Measurements from ENCODE around the gene DROSHA.
A peak's percentile ranks its signal among the peaks of the same experiment; 100 is the strongest.
"Not testable (repeated sequence)": the region's sequence is repeated elsewhere in the genome, so short reads cannot be mapped to it uniquely, and the experiment has no call there.

The DROSHA gene

GRCh38 chr5:31531888-31532547 lies at the start of gene DROSHA, which contains the start of gene C5orf22:
DROSHA (minus strand) TSS chr5:31532093; CDS start chr5:31529059, 3,034 bp downstream.
C5orf22 (plus strand) TSS chr5:31532301; CDS start chr5:31532393, 92 bp downstream.
- DNase-seq, result peak; percentile 98

DNA sequence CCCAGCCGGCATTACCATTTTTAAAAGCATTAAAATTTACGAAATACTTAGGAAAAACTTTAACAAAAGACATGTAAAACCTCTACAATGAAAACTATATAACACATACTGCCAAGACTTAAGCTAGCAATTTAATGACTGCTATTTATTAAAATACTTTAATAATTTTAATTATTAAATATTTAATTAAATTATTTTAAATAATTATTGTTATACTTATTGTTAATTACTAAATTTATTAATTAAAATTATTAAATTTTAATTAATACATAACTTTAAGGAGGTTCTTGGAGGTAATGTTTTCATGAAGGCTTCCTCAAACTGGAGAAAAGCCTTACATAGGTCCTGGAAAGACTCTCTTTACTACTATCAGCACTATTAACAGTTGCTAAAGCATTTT lies 47.7 kb upstream of the DROSHA start:
- DNase-seq, result no peak

DNA sequence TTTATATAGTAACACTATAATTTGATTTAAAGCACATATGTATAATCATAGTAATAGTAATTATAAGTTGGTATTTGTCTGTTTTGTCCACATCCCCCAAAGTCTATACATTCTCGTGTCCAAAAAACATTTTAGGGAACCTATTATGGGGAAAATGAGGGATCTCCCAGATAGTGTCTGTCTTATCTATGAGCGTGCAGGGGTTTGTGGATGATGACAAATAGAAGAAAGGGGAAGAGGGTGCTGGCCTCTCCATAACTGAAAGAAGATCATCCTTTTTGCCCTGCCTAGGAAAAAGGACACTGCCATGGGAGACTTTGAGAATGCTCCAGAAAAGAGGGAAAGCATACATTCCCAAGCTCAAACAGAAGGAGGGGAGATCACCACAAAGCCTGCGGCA lies 45.5 kb upstream of the DROSHA start:
- DNase-seq, result no peak

DNA sequence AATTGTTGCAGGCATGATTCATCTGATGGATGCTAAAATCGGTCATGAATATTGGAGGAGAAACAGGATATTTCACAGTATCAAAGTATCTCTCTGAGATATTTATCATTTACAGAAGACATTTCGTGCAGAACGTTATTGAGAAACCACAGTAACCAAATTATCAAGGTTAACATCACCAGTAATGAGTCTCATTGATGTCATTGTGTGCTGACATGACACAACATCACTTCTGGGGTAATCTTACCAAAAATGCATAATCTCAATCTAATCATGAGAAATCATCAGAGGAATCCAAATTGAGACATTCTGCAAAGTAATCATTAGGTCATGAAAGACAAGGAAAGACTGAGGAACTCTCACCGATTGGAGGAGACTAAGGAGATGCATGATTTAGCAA lies 42.9 kb upstream of the DROSHA start:
- DNase-seq, result no peak

DNA sequence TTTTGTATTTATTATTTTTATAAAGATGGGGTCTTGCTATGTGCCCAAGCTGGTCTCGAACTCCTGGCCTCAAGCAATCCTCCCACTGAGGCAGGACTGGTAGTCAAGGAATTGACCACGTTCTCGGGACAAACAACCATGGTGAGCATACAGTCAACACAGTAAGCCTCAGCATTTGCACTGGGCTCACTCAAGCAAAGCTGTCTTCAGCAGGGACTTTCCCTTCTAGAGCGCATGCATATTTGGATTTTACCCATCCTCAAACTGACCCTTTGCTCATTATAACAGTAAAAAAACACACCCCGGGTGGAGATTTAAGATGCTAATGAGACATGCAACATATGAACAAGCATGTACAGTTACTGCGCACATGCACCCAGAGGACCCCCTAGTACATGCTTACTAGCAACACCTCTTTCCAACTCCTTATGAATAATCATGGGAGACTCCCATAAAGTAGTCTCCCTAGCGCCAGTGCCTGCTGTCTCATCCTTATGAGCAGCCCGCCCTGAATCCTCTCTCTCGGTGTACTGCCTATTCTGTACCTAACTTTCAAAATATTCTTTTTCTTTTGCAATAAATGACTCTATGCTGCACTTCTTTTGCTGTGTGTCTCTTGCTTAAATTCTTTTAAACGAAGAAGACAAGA lies 41.7 kb upstream of the DROSHA start:
- no peak for DNase-seq

DNA sequence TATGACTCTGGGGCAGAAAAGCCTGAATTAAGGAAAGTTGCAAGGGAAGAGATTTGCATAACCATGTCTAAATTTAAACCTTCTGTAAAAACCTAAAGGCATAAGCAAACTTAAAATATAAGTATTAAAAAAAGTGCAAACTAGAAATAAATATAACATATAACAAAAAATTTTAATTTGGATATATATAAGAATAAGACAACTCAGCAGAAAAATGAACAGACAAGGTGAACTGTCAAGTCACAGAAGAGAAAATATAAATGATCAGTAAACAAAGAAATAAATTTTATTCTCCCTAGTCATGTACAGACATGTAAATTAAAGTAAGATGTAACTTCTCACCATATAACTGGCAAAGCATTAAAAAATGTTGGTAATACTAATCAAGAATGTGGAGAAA lies 37.2 kb upstream of the DROSHA start:
- no peak for DNase-seq

GRCh38 chr5:31568302-31568835 lies 36.5 kb upstream of the DROSHA start:
- DNase-seq, result no peak

GRCh38 chr5:31566362-31566761 lies 34.5 kb upstream of the DROSHA start:
- DNase-seq, result not testable (repeated sequence)

DNA sequence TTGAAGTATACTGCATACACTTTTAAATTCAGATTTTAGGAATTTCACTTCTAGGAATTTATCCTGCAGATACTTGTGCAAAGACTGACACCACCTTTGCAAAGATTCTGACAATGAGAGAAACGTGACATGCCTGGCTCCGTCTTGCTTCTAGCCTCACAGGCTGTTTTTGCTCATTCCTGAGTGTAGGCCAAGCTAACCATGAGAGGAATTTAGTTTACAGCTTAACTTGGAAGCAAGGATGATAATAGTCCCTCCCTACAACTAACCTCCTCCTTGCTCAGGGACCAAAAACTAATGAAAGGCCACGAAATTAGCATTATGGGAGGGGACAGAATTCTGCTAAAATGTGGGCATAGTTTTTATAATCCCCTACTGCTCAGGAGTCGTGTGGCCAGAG lies 31.3 kb upstream of the DROSHA start:
- DNase-seq, result no peak

DNA sequence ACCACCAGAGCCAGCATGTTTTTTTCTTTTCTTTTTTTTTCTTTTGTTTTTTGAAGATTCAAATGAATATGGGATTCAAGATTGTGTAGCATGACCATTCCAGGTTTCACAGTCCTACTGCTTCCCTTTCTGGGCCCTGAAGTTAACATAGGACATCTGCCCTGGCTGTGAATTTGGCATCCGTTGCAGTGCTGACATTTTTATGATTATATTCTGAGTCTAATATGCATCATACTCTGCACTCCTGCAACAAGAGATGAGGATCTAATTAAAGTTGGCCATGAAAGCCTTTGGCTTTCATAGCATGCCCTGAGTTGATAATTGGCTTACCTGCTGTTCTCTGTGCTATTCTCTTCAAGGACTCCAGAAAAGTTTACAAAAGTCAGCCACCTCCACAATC lies 30.1 kb upstream of the DROSHA start:
- DNase-seq, result no peak

DNA sequence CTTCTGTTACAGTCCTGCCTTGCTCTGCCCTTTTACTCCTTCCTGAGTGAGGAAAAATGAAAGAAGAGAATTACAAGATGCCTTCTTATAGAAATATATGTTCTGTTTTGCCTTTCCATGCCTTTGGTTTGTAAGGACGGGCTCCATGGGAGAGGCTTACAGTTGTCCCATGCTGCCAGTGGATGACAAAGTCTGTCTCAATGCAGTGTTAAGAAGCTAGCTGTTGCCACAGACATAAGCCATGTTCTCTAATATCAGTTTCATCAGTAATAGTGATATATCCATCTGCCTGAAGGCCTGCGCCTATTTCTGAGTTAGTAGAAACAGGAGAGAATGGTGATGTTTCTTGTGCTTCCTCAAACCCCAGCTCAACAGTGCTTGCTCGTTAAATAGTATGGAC lies 28.0 kb upstream of the DROSHA start:
- DNase-seq, result no peak

DNA sequence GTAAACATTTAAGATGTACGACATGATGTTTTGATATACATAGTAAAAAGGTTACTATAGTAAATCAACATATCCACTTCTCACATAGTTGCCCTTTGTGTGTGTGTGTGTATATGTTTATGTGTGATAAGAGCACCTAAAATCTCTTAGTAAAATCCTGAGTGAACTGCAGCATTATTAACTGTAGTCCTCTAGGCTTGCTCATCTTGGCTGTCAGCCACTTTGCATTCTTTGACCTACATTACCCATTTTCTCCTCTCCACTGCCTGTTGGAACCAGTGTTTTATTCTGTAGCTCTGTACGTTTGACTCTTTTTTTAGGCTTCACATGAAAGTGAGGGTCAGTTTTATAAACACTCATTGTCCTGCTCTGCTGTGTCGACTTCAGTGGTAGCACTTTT lies 24.6 kb upstream of the DROSHA start:
- no peak for DNase-seq

DNA sequence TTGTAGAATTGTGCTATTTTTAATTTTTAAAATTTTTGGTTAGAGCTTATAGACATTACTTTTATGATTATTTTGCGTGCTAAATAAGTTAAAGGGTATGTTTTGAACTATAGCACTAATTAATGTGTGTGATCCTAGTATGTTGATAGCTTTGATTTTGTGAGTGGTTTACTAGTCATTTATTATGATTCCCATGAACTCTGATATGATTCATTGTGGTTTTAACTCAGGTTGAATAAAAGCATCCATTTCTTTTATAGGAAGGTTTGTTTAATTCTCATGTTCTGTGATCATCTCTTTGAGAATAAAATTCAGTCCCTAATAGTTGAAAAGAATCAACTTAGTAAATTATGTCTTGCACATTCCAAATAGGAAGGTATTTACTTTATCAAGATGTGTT lies 22.7 kb upstream of the DROSHA start:
- DNase-seq, result no peak

DNA sequence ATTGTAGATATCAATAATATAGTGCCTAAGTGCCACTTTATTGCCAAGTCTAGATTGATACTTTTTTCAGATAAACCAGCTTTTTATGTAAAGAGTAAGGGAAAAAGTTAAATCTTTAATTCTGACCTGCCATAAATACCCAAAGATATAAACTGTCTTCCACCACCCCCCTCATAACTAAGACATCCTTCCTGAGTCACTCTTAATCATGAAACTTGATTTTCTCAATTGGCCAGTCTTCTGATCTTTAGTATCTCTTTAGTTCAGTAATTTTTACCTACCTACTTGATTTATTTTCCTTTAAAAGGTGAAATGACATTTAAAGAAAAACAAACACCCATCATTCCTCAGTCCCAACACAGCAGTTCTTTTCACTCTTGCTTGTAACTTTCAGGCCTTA lies 22.0 kb upstream of the DROSHA start:
- DNase-seq, result no peak

- DNase-seq, result no peak
These were observed 20.0 kb upstream of the DROSHA start for GRCh38 chr5:31551878-31552277.

DNA sequence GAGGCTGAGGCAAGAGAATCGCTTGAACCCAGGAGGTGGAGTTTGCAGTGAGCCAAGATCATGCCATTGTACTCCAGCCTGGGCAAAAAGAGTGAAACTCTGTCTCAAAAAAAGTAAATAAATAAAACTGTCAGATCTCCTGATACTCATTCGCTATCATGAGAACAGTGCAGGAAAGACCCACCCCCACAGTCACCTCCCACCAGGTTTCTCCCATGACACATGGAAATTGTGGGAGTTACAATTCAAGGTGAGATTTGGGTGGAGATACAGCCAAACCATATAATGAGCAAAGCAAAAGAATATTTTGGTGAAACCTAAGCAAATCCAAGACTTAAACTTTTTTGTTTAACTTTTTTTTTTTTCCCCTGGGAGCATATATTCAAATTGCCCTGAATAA lies 17.2 kb upstream of the DROSHA start:
- not testable (repeated sequence) for DNase-seq

- DNase-seq, result no peak
These were observed 6.0 kb upstream of the DROSHA start for GRCh38 chr5:31537851-31538250.

GRCh38 chr5:31537349-31537748 lies 5.5 kb upstream of the DROSHA start:
- DNase-seq, result no peak

- no peak for DNase-seq
These were observed 5.0 kb upstream of the DROSHA start for GRCh38 chr5:31536873-31537272.

DNA sequence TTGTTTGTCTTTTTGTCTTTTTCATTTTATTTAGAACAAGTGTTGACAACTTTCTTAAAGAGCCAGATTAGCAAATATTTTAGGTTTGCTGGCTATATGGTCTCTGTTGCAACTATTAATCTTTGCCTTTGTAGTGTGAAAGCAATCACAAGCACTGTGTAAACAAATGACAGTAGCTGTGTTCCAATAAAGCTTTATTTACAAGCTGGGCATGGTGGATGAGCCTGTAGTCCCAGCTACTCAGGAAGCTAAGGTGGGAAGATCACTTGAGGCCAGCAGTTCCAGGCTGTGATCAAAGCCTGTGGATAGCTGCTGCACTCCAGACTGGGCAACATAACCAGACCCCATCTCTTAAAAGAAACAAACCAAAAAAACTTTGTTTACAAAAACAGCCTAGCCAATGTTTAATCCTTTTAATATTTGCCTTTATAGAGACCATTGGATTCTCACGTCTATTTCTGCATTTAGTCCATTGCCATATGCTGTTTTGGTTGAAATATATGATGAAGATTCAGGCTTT lies 2.7 kb upstream of the DROSHA start:
- DNase-seq, result no peak

GRCh38 chr5:31531543-31531887 lies 378 bp downstream of the DROSHA start:
- DNase-seq, result peak; percentile 16

GRCh38 chr5:31530541-31531265 lies 1.2 kb downstream of the DROSHA start:
- DNase-seq, result no peak

DNA sequence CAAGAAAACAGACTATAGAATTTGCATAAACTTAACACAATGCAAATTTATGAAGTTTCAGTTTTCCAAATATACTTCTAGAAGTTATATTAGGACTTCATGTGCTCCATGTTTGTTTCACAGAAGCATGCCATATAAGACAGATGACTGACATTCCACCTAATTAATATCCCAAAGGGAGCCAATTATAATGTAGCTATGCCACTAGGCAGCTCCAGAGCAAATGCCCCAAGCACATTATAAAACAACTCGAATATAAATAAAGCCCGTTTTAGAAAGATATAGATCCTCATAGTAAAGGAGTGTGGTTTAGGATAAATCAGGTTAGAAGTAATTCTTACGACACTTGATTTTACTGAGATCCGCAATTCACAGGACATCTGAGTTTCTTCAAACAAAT lies 8.9 kb downstream of the DROSHA start:
- DNase-seq, result no peak

DNA sequence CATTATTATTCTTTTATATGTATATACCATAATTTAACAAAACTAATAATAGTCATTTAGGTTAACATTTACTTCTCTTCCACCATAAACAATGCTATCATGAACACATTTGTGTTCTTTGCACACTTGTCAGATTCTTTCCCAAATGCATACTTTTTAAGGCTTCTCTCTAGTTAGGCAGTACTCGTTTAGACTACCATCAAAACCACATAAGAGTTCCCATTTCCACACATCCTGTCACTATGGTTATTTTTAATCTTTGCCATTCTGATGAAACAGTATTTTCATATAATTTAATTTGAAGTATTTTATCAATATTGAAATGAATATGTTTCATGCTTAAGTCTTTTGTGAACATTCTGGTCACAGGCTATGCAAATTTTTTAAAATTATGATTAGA lies 15.1 kb downstream of the DROSHA start:
- no peak for DNase-seq

Measured in NCI-H2029 (cell line).